Tracheal epithelial cell (primary cell): ENCODE data around the gene PARN. TPM values are rescaled to one million over a fixed set of nuclear protein-coding genes. Genes with fewer than 3 reads are reported as not detected.

ENCODE experiments used
- total RNA-seq: library from RNA; depleted of rRNA; stranded (reverse); fragments of >200 nt; gene quantifications from 2 replicates; pipeline ENCODE4 v1.2.1, GENCODE V29; 2014

Gene PARN
- total RNA-seq: 21.4 and 36.0 TPM in 2 replicates

GRCh38 chr16:14629919-14630619 is at the start of gene PARN:
Gene PARN (minus strand): TSS chr16:14630260. CDS start chr16:14630125, 135 bp downstream.

GRCh38 chr16:14632693-14633569 is 2.9 kb upstream of the PARN start, which contains the start of gene BFAR:
Gene BFAR (plus strand): TSS chr16:14632951. CDS start chr16:14644347, 11,396 bp downstream.

Other genes with a start within 250 kb of the PARN start
- 98.8 and 129 TPM in 2 replicates for gene BFAR, start 2.7 kb upstream of the PARN start, total RNA-seq
- 0.64 TPM in 1 of 2 replicates, not detected in the other for gene PLA2G10, start 64.0 kb upstream of the PARN start, total RNA-seq
- 0.48 TPM in 1 of 2 replicates, not detected in the other for gene NPIPA3, start 73.2 kb upstream of the PARN start, total RNA-seq
- 0.48 TPM in 1 of 2 replicates, not detected in the other for gene NPIPA2, start 112.3 kb upstream of the PARN start, total RNA-seq
- gene NOMO1, start 203.5 kb upstream of the PARN start, total RNA-seq: 72.8 and 112 TPM in 2 replicates